Gastrocnemius medialis (tissue), 4 donors: ENCODE measurements around the gene SRGAP1.

Experiments used
- POLR2A ChIP-seq, 2 donors: fragments of 450-650 bp; IDR thresholded peaks; one replicate each; pipeline ENCODE4 v1.6.1; 2017; ENCODE audit warnings: antibody characterized with exemption in 2 of 2, mild to moderate bottlenecking in 2 of 2, moderate library complexity in 2 of 2
- TF ChIP-seq, protein P1 (sequence below), 5 experiments: fragments of 450-650 bp in 3 of 5; fragments of 200-600 bp in 2 of 5; sonication (generic) in 2 of 5; IDR thresholded peaks in 4 of 5; conservative IDR thresholded peaks in 1 of 5; 1 replicate in 4 of 5; 2 replicates in 1 of 5; pipeline ENCODE4 v1.5.1; 2016 to 2019; ENCODE audit warnings: antibody characterized with exemption in 5 of 5, mild to moderate bottlenecking in 3 of 5, moderate library complexity in 3 of 5

DNA sequence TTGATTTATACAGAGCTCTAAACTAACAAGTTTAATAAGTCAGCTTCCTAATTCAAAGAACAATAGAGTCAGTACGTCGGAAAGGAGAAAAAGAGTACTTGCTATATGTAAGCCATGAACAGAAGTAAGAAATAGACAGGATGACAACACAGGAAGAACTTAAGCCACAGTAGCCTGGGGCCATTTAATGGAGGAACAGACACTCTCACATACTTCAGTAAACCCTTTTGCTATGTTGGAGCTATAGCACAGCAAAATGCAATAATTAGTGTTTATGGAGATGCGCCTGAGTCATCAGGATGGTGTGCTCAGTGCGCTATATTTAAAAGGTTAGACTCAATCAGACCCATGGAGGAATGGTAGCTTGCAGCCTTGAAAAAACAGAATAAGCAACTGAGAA lies 61.0 kb downstream of the SRGAP1 start:
- TF ChIP-seq, protein P1, sequence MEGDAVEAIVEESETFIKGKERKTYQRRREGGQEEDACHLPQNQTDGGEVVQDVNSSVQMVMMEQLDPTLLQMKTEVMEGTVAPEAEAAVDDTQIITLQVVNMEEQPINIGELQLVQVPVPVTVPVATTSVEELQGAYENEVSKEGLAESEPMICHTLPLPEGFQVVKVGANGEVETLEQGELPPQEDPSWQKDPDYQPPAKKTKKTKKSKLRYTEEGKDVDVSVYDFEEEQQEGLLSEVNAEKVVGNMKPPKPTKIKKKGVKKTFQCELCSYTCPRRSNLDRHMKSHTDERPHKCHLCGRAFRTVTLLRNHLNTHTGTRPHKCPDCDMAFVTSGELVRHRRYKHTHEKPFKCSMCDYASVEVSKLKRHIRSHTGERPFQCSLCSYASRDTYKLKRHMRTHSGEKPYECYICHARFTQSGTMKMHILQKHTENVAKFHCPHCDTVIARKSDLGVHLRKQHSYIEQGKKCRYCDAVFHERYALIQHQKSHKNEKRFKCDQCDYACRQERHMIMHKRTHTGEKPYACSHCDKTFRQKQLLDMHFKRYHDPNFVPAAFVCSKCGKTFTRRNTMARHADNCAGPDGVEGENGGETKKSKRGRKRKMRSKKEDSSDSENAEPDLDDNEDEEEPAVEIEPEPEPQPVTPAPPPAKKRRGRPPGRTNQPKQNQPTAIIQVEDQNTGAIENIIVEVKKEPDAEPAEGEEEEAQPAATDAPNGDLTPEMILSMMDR (IDR thresholded peaks at IDR 0.05 in 4 of 5, conservative IDR thresholded peaks at IDR 0.05 in 1 of 5) = no peak
- no peak for TF ChIP-seq POLR2A (IDR thresholded peaks at IDR 0.05)
